ENCODE data around the gene MIEF1. TPM values are rescaled to one million over a fixed set of nuclear protein-coding genes. Genes with fewer than 3 reads are reported as not detected.

Gene MIEF1
- total and polyA plus RNA-seq, 2 of the 8 experiments (the other 6 are each of a cell fraction or from before 2014, with no cell fraction given) = 16.8 to 32.7 TPM

GRCh38 chr22:39511226-39511625 lies 9.1 kb downstream of the MIEF1 start (continued):
- TF ChIP-seq CHD7 (IDR thresholded peaks at IDR 0.05; ENCODE audit: insufficient replicate concordance, low read length) (no peak), EZH2 (IDR thresholded peaks at IDR 0.05; ENCODE audit: low read depth, low read length, severe bottlenecking) (no peak), TEAD4 (IDR thresholded peaks at IDR 0.05; ENCODE audit: low read depth, low read length) (no peak), SIN3A (conservative IDR thresholded peaks at IDR 0.05 in 1 of 2, IDR thresholded peaks at IDR 0.05 in 1 of 2; ENCODE audit: low read depth in 1 of 2, low read length in 2 of 2) (no peak), RNF2 (IDR thresholded peaks at IDR 0.05; ENCODE audit: borderline replicate concordance, low read depth, low read length, missing control alignments, poor library complexity, severe bottlenecking) (no peak), POLR2A (IDR thresholded peaks at IDR 0.05; ENCODE audit: control extremely low read depth in 1 of 2, low read depth in 2 of 2, low read length in 2 of 2) (no peak), CTBP2 (IDR thresholded peaks at IDR 0.05; ENCODE audit: borderline replicate concordance, insufficient read depth, insufficient read length, low read length) (no peak)
